Stimulated activated CD4-positive, alpha-beta T cell treated with anti-CD3 and anti-CD28 coated beads, Interleukin-4, amount 100 ng/mL, for 1 hour (primary cell): ENCODE measurements around the gene HMGN4.

Source experiments
- DNase-seq: peaks from one replicate; pipeline ENCODE4 v3.0.0-alpha.2; 2020

Gene HMGN4

DNA sequence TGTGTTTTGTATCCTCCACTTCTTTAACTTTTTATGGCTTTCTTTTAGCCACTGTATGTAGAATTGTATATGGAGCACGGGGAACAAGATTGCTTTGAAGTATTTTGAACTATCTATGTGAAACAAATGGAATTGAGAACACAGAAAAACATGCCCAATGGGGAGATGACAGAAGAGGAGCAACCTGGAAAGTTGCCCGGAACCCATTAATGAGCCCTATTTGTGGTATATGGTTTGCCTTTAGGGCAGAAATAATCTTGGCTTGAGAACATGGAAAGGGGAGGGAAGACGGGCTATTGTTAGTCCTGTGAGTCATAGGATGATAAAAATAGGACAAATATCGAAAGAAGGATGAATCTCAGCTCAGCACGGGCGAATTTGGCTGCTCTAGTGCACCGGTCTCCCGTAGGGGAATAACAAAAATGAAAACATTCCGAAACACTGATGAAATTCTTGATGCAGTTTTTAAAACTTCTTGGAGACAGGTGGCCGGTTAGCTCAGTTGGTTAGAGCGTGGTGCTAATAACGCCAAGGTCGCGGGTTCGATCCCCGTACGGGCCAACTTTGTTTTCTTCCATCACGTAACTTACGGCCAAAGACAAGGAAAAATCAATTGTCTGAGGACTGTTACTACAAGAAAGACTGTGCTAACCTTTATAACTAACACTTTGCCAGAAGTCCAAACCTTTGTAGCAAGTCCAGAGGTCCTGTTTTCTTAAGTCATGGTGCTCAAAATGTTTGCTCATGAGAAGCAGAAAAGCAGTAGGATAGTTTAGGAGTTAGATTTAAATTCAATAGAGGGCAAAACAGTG, 15.7 kb downstream of the HMGN4 start:
- DNase-seq = peak; percentile 82

DNA sequence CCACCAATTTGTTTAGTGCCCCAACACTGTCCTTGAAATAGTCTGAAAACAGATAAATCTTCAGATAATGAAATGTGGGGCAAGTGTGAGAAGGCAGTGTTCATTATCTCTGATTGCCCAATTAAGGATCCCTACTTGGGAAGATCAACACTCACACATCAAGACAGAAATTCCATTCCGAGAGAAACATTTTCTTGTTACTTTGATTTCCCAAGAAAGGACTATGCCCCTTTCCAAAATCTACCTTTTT, 16.2 kb downstream of the HMGN4 start:
- DNase-seq = no peak

DNA sequence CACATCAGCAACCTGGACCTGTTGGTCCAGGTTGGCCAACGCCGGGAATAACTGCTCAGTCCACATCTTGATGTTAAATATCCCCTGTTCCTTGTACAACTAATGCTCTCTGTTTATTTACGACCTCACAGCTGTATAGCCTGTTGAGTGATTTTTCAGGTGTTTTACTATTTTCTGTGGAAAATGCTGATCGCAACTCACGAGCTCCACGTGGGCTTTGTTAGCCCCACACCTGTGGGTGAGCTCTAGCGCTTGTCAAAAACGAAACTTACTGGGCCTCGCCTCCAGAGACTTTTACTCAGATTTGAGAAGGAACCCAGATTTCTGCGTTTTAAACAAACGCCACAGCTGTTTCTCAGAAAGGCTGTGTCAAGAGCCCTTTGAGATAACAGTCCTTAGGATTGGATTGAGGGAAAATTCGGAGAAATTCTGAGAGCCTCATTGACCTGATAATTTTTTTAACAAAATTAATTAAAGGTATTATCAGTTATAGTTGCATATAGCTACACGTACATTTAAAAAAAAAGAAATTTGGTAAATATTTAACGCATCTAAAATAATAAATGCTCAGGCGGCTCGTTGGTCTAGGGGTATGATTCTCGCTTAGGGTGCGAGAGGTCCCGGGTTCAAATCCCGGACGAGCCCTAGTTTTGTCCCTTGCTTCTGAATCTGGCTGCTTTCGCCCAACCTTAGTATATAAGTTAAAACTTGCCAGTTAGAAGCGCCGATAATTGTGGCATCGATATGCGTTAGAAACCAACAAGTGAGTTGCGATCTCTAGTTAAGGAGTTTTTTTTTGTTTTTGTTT, 16.7 kb downstream of the HMGN4 start:
- peak; percentile 49 for DNase-seq

- no peak for DNase-seq
Observed at GRCh38 chr6:26555505-26556262, 17.5 kb downstream of the HMGN4 start.

- DNase-seq = peak; percentile 34
Observed at GRCh38 chr6:26556263-26557070, 18.3 kb downstream of the HMGN4 start.

- DNase-seq = no peak
Observed at GRCh38 chr6:26561533-26562466, 23.6 kb downstream of the HMGN4 start.

GRCh38 chr6:26563488-26563887, 25.3 kb downstream of the HMGN4 start:
- no peak for DNase-seq

DNA sequence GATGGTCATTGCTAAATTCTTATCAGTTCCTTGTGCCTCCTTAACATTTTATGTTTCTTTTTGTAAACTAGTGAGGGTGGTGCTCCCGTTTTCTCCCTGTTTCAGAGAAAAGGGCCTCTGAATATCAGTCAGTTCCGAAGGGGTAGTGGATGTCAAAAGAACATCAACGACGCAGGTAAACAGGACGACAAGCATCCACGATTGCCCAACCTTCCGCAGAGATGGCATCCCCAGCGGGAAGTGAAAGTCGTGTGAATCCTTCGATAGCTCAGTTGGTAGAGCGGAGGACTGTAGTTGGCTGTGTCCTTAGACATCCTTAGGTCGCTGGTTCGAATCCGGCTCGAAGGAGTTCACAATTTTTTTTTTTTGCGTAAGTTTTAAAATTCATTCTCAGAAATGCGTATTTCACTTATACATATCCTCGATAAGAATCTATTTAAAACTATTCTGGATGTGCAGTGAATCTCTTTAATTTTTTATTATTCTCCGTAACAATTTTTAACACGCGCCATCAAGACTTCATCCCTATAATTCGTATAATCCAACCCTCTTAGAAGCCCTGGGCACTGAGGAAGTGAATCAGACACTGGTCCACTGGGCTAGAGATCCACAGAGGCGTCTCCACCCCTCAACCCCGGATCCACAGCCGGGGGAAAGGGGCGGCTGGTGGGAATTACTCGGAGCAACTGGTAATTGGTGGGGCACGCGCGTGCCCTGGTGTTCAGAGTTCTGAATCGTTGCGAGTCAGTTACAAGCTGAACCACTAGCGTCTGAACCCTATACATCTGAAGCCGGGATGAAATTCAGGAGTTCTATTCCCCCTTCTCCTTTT, 30.7 kb downstream of the HMGN4 start:
- peak; percentile 98 for DNase-seq

- no peak for DNase-seq
Observed at GRCh38 chr6:26569433-26569764, 31.2 kb downstream of the HMGN4 start.

DNA sequence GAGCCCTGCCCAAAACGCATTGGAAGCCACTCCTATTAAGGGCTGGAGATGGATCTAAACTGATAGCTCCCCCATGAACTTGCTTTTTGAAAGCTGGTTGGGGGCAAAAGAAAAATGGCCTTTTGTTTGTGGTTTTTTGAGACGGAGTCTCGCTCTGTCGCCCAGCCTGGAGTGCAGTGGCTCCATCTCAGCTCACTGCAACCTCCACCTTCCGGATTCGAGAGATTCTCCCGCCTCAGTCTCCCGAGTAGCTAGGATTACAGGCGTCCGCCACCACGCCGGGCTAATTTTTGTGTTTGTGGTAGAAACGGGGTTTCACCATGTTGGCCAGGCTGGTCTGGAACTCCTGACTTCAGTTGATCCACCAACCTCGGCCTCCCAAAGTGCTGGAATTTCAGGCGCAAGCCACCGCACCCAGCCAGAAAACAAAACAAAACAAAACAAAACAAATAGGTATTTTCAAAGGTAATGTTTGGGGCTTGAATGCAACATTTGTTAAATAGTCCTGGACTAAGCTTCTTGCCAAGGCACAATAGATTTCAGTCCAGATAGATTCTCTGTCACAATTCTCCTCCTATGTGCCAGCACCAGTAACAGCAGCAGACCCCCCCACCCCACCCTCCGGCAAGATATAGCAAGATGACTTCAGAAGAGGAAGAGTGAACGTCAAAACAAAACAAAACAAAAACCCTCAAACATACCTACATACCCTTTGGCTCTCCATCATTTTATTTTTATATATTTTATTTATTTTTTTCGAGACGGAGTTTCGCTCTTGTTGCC, 32.1 kb downstream of the HMGN4 start:
- no peak for DNase-seq

DNA sequence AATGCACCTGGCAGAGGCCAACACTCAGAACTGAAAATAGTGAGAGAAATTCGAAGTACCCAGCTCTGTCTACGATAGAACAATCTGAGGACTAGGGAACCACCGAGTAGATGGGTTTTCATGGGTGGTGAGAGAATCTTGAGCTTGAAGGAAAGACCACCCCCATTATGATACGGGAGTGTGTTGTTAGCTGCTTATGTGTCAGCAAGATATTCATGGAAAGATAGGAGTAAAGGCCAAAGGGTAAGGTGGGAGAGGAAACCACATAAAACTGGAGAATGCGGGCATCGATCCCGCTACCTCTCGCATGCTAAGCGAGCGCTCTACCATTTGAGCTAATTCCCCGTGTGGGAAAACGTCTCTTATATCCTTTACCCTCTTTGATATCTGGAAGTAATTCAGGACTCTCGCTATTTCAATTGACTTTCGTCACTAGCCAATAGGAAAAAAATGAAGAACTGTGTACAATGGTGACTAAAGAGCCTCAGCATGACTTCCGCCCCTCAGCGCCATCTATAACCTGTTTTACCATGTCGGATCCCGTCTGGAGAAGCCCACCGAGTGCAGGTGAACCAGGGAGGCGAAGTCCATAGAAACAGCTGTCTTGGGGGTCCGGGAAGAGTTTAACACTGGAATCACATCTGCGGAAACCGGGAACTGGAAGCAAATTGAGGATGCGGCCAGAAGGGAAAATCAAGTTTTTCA, 33.6 kb downstream of the HMGN4 start:
- DNase-seq = peak; percentile 46

DNA sequence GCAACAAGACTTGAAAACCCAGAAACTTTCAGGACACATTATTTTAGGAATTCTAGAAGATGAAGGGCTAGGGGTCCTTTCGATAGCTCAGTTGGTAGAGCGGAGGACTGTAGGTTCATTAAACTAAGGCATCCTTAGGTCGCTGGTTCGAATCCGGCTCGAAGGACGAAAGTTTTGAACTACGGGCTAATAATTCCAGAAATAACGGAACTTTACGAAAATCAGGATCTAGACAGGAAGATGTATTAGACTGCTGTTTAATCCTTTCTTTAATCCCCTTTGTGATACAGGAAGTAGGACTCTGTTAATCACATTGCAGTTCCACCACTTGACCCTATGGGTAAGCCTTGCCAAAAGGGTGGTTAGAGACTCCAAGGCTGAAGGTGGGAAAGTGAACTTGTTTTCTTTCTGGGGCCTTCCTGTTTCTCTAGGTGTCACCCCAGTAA, 37.4 kb downstream of the HMGN4 start:
- DNase-seq = no peak

DNA sequence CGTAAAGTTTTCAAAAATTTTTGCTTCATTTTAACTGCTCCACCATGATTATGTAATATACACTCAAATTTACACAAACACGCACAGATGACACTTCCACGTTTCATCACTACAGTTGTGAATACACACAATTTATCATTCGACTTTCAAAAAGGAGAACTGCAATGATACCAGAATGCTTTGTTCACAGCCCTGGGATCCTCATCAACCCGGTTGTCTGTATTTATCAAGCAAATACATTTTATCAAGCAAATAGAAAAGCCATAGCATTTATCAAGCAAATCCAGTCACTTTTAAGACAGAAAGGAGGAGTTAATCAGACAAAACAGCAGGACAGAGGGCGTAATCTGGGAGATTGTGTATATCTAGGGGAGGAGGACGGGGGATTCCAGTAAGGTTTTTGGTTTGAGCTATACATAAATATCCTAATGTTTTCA, 38.3 kb downstream of the HMGN4 start:
- DNase-seq = no peak

DNA sequence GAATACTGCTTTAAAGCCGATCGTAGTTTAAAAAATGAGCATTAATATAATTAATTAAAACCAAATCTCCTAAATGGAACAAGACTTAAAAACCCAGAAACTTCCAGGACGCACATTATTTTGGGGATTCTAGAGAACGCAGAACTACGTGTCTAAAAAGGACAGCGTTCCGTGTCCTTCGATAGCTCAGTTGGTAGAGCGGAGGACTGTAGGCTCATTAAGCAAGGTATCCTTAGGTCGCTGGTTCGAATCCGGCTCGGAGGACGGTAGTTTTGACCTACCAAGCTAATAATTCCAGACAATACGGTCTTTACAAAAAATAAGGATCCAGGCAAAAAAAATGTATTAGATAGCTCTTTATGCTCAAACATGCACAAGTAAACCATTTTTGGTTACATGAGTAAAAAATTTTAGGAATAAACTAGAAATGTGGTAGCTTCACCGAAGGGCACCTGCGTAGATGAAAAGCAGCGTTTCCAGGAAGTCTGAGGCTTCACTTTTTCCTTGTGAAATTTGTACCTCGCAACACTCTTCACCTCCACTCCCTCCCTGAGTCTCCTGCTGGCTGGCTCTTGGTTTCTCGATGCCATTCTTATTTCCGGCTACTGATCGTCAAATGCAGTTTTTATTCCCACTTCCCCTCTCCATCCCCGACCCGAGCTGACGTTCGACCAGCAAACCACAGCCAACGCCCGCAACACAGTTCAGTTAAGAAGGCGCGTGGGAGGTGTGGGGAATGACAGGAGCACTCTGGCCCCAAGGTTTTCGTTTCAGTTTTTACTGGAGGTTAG, 39.0 kb downstream of the HMGN4 start:
- DNase-seq = peak; percentile 69

GRCh38 chr6:26577720-26578072, 39.5 kb downstream of the HMGN4 start:
- DNase-seq = no peak

DNA sequence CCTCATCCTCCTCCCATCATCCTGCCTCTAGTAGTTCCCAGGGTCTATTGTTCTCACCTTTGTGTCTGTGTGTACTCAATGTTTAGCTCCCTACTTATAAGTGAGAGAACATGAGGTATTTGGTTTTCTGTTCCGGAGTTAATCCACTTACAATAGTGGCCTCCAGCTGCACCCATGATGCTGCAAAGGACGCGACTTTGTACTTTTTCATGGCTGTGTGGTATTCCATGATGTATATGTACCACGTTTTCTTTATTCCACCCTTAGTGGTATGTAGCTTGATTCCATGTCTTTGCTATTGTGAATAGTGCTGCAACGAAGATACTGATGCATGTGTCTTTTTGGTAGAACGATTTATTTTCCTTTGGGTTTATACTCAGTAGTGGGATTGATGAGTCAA, 40.1 kb downstream of the HMGN4 start:
- no peak for DNase-seq

- no peak for DNase-seq
Observed at GRCh38 chr6:26578741-26579140, 40.6 kb downstream of the HMGN4 start.

DNA sequence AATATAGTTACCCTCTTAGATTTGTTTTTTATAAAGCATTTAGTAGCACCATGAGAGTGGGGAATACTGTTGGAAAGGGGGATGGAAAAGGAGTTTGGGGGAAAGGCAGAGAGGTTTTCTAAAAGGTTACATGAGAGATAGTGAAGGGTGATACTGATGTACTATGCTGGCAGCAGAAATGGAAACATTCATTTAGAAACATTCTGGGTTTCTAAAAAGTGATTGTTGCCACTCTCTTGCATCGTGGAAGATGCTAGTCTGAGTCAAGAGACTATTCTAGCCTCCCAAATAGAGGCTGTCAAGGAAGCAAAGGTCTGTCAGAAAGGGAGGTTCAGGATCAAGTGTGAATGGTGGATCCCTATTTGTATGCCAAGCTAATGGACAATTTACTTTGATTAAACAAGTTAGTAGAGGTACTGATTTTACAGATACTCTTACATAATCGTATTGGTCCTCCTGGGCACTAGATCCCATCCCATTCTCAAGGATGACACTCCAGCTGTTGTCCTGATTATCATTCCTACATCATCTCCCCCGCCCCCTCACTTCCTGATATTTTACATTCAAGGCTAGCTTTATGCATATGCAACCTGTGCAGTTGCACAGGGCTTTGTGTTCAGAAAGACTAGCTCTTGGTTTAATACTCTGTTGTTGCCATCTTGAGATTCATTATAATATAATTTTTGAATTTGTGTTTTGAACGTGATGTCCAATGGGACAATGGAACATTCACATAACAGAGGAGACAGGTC, 43.2 kb downstream of the HMGN4 start:
- no peak for DNase-seq
